Kidney capillary endothelial cell (primary cell): ENCODE results near the gene EIF1.
"Not testable (repeated sequence)": the region's sequence is repeated elsewhere in the genome, so short reads cannot be mapped to it uniquely, and the experiment has no call there.

Source experiments
- DNase-seq: peaks from one replicate; pipeline ENCODE4 v3.0.0-alpha.2; 2018; ENCODE audit warnings: low spot score

The EIF1 gene

DNA sequence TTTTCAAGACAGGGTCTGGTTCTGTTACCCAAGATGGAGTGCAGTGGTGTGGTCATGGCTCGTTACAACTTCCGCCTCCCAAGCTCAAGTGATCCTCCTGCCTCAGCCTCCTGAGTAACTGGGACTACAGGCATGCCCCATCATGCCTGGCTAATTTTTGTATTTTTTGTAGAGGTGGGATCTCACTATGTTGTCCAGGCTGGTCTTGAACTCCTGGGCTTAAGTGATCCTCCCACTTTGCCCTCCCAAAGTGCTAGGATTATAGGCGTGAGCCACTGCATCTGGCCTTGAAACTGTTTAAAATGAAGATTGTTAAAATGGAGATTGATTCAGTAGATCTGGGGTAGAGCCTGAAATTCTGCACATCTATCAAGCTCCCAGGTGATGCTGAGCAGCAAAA lies 12.2 kb downstream of the EIF1 start:
- not testable (repeated sequence) for DNase-seq

DNA sequence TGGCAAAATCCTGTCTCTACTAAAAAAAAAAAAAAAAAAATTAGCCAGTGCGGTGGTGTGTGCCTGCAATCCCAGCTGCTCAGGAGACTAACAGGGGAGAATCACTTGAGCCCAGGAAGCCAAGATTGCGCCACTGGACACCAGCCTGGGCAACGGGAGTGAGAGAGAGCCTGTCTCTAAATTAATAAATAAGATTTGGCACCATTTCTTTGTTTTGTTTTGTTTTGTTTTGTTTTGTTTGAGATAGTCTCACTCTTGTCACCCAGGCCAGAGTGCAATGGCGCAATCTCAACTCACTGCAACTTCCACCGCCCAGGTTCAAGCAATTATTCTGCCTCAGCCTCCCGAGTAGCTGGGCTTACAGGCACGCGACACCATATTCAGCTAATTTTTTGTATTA lies 14.0 kb downstream of the EIF1 start:
- no peak for DNase-seq

DNA sequence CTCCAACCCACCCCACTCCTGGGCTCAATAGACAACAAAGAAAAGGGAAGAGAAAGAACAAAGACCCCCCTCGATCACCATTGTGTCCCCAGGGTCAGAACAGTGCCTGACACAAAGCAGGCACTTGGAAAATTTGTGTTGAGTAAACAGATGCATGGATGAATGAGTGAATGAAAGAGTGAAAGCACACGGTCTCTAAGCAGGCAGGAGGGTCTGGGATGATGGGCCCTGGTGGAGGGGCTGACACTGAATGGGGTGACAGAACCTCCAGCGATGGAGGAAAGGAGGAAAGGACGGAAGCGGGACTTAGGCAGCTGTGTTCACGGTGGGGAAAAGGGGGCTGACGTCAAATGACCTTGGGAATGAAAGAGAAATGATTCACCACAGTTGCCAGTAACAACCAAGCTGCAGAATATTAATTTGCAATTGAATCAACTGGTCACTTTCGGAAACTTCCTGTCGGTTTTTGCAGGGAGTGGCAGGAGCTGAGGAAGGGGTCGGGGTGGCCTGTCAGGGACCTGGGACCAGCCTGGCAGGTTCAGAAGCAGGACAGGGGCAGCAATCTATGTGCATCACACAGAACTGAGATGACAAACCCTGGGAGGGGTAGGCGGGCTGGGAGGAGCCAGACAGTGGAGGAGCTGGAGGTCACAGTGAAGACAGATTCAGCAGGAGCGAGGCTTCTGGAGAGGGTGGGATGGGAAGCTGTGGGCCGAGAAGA lies 16.7 kb downstream of the EIF1 start:
- no peak for DNase-seq

DNA sequence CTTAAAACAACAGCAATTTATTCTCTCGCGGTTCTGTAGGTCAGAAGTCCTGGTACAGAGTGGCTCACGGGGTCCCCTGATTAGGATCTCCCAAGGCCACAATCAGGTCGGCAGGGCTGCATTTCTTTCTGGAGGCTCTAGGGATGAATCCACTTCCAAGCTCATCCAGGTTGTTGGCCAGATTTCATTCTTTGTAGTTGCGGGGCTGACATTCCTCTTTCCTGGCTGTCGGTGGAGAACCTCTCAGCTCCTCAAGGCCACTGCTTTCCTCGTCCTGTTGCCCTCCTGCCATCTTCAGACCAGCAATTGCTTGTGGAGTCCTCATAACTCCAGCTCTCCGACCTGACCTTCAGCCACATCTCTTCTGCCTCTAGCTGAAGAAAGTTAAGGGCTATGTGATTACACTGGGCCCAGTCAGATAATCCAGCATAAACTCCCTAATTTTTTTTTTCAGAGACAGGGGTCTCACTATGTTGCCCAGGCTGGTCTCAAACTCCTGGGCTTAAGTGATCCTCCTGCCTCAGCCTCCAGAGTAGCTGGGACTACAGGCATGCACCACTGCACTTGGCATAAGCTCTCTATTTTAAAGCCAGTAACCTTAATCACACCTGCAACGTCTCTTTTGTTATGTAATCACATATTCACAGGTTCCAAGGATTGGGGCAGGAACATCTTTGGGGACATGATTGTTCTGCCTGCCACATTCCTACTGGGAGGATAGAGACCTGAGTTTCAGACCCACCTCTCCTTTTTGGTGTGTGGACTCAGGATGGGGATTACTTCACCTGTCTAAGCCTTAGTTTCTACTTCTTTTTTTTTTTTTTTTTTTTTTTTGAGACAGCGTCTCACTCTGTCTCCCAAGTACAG lies 19.4 kb downstream of the EIF1 start:
- no peak for DNase-seq

DNA sequence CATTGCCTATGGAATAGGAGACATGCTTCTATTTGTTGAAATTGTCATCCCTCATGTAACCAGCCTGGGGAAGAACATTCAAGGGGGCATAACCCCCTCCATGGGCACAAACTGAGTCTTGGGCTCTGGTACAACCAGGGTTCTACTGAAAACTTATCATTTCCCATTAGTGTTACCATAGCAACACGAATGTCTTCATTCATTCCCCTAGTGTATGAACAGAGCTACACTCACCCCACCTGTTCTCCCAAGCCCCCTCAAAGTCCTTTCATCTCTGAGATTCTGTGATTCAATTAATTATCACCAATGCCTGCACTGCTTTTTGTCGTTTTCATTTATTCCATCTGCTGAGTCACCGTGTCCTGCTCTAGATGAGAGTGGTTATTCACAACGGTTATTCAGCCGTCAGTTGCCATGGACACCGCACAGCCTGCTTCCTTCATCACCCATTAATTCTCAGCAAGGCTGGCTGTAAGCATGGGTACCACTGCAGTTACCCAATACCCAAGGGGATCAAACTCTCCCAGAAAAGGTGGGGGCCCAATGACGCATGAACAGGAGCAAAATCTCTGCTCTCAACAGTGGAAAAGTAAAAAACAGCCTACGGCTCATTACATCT lies 21.9 kb downstream of the EIF1 start:
- no peak for DNase-seq

DNA sequence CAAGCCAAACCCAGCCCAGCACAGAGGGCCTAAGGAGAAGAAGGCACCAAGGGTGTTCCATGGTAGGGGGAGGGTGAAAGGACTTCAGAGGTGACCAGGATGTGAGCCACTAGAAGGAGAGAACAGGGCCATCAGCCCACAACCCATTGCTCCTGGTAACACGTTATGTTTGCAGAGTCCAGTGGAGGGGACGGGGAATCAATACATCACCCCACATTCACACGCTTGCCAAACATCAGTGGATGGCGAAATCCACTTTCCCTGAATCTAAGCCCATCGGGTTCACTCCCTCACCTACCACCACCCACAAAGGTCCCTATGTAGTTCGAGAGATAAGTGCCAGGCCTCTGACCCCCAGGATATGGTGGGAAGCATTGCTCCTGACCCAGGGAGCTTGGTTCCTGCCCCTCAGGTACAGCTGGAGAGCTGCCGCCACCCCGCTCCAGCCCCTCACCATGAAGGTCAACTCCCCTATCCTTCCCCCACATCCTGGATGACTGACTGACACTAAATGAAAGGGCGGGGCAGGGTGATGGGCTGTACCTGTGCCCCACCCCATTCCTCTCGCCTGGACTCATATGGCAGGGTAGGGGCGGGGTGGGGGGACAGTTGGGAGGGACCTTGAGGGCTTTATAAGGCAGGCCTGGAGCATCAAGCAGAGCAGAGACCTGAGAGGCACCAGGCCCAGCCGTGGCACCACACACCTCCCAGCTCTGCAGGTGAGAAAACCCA lies 23.1 kb downstream of the EIF1 start, which contains the start of gene GAST:
GAST (plus strand) TSS at position 663 of the 732 bp plus-strand sequence. CDS start 3,106 bp downstream, outside the sequence.
- no peak for DNase-seq

DNA sequence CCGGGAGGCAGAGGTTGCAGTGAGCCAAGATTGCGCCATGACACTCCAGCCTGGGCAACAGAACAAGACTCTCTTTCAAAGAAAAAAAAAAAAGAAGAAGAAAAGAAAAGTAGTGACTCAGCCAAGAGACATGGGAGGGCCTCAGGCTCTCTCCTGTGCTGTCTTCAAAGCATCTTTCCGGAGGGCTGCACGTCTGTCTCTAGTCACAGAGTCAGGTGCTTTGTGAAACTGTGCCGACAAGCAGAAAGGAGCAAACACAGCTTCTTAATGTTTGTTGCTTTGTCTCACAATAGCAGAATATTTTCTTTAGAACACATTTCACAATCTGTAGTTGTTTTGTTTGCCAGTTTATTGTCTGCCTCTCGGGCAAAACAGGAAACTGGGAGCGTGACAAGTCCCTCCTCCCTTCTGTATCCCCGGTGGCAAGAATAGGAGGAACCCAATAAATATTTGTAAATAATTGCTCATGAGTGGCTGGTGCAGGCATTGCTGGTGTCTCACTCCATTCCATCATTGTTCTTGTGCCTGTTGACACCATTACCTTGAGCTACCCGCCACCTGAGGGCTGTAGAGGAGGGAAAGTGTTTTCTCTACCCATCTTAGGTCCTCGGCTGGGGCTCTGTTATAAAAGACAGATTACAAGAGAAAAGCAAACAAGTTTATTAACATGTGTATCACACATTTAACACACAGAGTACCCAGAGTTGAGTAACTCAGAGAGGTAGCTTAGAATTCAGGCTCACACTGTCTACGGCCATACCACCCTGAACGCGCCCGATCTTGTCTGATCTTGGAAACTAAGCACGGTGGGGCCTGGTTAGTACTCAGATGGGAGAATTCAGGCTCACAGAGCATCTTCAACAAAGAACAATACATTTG lies 29.0 kb downstream of the EIF1 start:
- no peak for DNase-seq

DNA sequence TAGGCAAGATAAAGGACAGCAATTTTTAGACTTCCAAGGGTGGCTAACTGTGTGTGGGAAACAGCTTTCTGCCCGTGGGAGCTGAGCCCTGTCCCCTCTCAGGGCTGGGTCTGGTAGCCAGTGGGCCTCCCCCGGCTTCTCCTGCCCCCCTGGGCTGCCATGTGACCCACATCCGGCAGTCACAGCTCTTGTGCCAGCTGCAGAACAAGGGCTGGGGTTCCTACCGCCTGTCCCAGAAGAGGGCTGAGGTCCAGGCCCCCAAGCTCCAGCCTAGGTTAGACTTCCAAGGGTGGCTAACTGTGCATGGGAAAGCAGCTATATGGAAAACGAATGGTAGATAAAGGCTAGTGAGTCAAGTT lies 29.6 kb downstream of the EIF1 start:
- no peak for DNase-seq

DNA sequence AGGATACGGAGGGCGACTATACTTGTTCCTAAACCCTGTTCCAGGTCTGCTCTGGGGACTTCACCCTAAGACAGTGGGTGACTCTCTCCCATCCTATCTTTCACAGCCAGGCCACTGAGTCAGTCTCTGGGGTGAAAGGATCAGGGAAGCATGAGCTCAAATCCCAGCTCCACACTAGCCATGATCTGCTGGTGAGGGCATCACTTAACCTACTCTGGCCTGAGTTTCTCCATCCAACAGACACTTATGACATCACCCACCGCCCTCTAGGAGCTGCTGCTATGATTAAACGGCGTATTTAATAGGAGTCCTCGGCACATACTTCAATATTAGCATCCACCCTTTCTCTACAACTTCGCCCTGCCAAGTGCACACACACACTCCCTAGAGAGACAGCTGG lies 33.5 kb downstream of the EIF1 start:
- no peak for DNase-seq

DNA sequence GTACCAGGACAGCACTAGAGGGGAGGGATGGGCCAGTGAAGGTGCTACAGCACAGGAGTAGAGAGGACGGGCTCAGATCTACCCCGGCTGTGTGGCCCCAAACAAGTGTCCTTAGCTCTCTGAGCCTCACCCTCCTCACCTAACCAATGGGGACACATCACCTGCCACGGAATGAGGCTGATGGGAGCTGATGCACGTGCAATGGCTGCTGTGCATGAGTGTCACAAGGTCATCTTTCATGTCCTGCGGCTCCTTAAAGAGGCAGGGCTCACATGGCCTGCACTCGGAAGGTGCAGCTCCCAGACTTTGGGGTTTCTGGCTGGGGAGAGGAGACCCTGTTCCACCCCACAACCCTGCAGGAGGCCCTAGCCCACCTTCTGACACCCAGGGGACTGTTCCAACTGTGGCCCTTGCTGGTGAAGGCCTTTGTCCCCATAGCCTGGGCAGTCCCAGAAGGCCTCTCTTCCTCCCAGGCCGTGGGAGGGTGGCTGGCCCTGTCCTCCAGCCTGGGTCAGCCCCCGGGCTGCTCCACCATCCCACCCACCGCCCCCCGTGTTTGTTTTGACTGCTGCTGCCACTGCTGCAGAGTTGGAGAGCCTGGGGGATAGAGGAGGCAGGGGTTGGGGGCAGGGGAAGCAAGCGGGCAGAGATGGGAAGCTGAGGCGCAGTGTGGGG lies 35.3 kb downstream of the EIF1 start:
- DNase-seq: no peak

DNA sequence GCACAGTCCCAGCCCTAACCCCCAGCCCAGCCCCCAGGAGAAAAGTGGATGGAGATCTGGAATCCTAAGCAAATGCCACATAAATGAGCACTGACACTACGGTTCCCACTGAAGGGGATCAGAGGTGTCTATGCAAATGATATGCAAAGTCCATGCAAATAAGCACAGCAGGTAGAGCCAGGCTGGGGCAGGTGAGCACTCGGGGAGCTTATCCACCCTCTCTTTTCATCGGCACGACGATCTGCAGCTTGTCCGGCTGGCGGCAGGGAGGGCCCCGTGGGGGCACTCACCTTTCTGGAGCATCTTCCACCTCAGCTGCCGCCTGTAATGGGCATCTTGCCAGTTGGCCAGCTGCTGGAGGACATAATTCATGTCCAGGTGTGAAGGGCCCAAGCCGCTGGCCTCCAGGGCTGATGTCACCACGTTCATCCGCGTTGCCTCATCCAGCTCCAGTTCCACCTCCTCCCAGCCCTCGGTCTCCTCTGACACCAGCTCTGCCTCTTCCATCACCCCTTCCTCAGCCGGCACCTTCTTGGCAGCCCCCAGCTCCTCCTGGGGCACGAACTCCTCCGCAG lies 35.9 kb downstream of the EIF1 start:
- no peak for DNase-seq

DNA sequence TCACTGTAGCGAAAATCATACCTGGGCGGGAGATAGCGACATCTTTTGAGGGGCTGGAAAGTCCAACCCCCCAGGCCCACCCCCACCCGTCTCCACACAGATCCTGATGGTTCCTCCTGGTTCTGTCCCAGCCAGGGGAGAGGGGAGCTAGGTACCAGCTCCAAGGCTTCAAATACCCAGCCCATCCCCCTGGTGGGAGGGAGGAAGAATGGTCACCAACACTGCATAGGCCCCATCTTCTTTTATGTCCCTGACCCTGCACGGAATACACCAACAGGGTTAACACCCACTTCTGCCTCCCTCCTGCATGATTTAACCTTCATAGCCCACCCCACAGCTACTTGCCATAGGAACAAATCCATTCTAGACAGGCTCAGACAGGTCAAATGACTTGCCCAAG lies 36.4 kb downstream of the EIF1 start:
- DNase-seq: no peak

DNA sequence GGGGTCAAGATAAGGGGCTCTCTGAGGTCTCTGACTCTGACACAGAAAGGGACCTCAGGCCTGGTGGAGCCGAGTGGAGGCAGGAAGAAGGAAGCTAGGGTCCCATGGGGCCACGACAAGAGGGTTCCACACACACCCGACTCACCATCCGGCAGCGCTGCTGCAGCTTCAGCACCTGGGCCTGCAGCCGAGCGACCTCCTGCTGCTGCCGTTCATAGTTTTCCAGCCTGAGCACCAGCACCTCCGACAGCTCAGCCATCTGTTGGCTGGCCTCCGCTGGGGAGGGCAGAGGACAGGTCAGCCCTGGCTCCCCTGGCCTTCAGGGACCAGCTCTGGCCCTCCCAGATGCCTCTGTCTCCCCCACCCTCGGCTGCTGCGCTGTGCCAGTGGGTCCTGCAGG lies 39.4 kb downstream of the EIF1 start:
- no peak for DNase-seq

DNA sequence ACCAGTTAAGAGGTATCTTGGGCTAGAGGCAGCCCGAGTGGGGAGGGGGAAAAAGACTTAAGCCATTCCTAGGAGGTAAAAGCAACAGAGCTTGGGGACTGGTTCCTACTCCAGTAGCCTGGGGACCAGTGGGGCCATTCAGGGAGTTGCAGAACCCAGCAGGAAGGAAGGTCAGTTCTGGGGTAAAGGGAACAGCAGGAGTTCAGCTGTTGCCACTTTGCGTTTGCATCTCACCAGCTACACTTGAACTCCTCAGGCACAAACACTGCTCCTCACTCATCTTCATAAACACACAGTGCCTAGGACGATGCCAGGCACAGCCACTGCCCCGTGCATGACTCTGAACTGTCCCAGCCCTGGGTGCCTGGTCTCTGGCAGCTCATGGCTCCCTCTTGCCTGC lies 41.8 kb downstream of the EIF1 start:
- DNase-seq: no peak

DNA sequence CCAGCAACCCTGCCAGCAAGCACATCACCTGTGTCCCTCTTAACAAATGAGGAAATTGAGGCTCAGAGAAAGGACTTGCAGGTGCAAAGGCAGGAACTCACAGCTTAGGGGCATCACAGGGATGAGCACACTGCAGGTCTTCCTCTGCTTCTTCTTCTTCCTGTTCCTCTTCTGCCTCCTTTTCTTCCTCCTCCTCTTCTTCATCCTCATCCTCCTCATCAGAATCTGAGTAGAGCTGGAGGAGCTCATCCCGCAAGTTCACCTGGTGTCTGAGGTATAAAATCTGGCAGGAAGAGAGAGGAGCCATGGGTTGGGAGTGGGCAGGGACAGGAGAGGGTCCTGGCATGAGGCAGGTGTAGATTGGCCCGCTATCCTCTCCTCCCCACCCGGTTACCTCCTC lies 43.2 kb downstream of the EIF1 start:
- no peak for DNase-seq

DNA sequence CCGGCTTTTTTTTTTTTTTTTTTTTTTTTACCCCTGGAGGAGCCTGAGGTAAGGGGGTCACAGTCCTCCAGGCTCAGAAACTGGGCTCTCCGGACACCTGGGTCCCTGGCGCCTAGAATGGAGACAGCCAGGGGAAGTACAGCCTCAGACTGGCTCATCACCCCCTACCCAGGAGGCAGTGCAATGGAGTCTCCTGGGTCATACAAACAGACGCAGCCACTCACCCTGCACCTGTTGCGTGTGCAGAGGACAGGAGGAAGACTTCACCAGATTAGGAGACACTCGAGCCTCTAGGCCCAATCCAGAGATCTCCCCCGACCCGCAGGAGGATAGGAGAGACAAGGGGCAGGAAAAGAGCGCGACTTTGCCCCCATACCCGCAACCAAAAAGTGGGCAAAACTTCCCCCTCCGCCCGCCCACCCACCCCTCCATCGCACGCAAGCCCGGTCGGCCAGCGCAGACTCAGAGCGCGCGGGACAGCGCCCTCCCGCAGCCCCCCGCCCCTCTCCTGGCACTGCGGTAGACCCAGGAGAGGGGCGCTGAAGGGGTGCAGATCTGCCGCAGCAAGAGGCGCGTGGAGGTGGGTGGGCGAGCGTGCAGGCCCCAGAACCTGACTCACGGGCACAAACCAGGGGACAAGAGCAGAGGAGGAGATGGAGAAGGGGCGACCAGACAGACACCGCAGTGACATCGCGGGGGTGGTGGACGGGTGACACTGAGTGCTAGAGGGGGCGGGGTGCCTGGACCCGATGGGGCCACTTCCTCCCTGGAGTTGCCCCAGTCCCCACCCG lies 44.9 kb downstream of the EIF1 start:
- no peak for DNase-seq

DNA sequence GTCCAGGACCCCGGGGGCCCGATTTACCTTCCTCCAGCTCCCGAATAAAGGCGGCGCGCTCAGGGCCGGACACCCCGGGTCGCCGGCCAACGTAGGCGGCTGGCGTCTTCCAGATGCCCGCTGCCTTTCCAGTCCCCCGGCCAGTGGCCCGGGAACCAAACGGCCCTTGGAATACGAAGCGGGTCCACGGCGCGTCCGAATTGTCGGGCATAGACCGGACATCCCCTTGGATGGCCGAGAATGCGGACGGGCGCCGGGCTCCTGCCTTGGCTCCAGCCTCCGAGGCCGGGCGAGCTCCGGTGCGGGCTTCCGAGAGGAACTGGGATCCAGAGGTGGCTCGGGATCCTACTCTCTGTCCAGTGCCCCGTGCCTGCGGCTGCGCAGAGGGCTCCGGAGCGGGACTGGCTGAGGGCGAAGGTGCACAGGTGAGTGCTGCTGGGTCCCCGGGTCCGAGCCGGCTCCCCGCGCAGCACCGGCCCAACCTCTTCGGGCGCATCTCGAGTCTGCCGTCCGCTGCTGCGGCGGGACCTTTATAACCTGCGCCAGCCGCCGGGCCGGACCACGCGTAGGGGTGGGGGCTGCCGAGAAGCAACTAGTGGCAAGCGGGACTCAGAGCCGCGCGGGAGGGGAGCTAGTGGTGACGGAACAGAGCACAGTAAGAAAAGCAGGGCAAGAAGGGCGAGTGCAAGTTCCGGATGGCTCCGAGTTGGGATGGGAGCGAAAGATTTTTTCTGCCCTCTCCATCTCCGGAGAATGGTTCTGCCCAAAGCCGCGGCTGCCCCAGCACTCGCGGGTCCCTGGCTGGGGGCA lies 45.7 kb downstream of the EIF1 start, which contains the start of gene HAP1:
HAP1 (minus strand) TSS at position 505 of the 810 bp plus-strand sequence; CDS start at position 496, 9 bp downstream.
- no peak for DNase-seq

DNA sequence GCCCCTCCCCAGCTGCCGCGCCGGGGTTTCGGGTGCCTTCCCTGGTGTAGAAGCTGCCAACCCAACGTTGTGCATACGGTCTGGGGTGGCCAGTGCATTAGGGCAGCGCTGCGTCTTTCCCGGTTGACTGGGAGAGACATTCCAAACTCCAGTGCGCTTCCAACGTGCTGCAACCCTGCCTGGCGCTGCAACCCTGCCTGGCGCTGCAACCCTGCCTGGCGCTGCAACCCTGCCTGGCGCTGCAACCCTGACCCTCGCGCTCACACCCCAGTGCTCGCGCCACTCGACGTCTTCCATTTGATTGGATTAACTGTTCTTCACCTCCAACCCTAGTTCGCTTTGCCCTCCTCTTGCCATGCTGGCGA lies 46.2 kb downstream of the EIF1 start:
- DNase-seq: no peak

DNA sequence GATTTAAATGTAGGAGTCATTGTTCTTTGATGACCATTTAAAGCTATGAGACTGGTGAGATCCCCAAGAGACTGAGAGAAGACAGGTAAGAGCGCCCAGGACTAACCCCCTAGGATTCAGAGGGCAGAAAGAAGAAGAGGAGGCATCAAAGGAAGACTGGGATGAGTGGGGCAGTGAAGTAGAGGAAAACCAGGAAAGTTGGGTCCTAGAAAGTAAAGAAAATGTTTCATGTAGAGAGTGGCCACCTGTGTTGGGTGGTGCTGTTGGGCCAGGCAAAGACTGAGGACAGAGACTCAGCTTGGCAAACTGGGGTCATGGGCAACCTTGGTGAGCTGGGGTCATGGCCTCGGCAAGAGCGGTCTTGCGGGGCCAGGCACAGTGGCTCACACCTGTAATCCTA lies 47.1 kb downstream of the EIF1 start:
- no peak for DNase-seq
